GM19240 (cell line): ENCODE results near the gene RAD51B.

Source experiments
- DNase-seq: peaks from one replicate; pipeline ENCODE4 v3.0.0; 2011; ENCODE audit warnings: low spot score; ENCODE audit not compliant: insufficient read length

RAD51B gene

GRCh38 chr14:68735856-68736255, 916.3 kb downstream of the RAD51B start:
- no peak for DNase-seq

GRCh38 chr14:68736471-68736871, 916.9 kb downstream of the RAD51B start:
- DNase-seq = no peak

GRCh38 chr14:68737086-68737485, 917.5 kb downstream of the RAD51B start:
- DNase-seq = no peak

- no peak for DNase-seq
Measured at GRCh38 chr14:68738559-68738958, 919.0 kb downstream of the RAD51B start.

- no peak for DNase-seq
Measured at GRCh38 chr14:68739701-68740100, 920.1 kb downstream of the RAD51B start.

GRCh38 chr14:68740788-68741476, 921.4 kb downstream of the RAD51B start:
- no peak for DNase-seq

- no peak for DNase-seq
Measured at GRCh38 chr14:68741477-68741791, 921.9 kb downstream of the RAD51B start.

- DNase-seq = peak; percentile 69
Measured at GRCh38 chr14:68741839-68742470, 922.4 kb downstream of the RAD51B start.

GRCh38 chr14:68744613-68745012, 925.0 kb downstream of the RAD51B start:
- DNase-seq = no peak

- no peak for DNase-seq
Measured at GRCh38 chr14:68747393-68747792, 927.8 kb downstream of the RAD51B start.

GRCh38 chr14:68748260-68748659, 928.7 kb downstream of the RAD51B start:
- no peak for DNase-seq

- DNase-seq = no peak
Measured at GRCh38 chr14:68748691-68749090, 929.1 kb downstream of the RAD51B start.

GRCh38 chr14:68749487-68750475, 930.2 kb downstream of the RAD51B start:
- no peak for DNase-seq

GRCh38 chr14:68752271-68753006, 932.9 kb downstream of the RAD51B start:
- no peak for DNase-seq

- no peak for DNase-seq
Measured at GRCh38 chr14:68753690-68754089, 934.1 kb downstream of the RAD51B start.

- DNase-seq = no peak
Measured at GRCh38 chr14:68755016-68755353, 935.4 kb downstream of the RAD51B start.

GRCh38 chr14:68756000-68756481, 936.5 kb downstream of the RAD51B start:
- no peak for DNase-seq

GRCh38 chr14:68756734-68757133, 937.2 kb downstream of the RAD51B start:
- DNase-seq = no peak

- DNase-seq = no peak
Measured at GRCh38 chr14:68757618-68758081, 938.1 kb downstream of the RAD51B start.

GRCh38 chr14:68758301-68758700, 938.7 kb downstream of the RAD51B start:
- DNase-seq = no peak

GRCh38 chr14:68759017-68759560, 939.5 kb downstream of the RAD51B start:
- DNase-seq = no peak
